Activated T-cell treated with anti-CD3 and anti-CD28 coated beads for 4 hours (primary cell): Measurements from ENCODE around the gene GANC.

Source experiments
- DNase-seq: peaks from one replicate; pipeline ENCODE4 v3.0.0-alpha.2; 2020

Gene GANC

GRCh38 chr15:42385980-42386700 is 113.1 kb downstream of the GANC start:
- DNase-seq, result no peak

GRCh38 chr15:42387603-42388002 is 114.6 kb downstream of the GANC start:
- no peak for DNase-seq

- DNase-seq, result no peak
Observed at GRCh38 chr15:42392309-42393024, 119.5 kb downstream of the GANC start.

- no peak for DNase-seq
Observed at GRCh38 chr15:42394106-42394505, 121.1 kb downstream of the GANC start.

GRCh38 chr15:42395838-42396237 is 122.8 kb downstream of the GANC start:
- no peak for DNase-seq

GRCh38 chr15:42401544-42402454 is 128.8 kb downstream of the GANC start:
- DNase-seq, result no peak

- DNase-seq, result no peak
Observed at GRCh38 chr15:42402455-42403205, 129.6 kb downstream of the GANC start.

- DNase-seq, result no peak
Observed at GRCh38 chr15:42403389-42403788, 130.4 kb downstream of the GANC start.

GRCh38 chr15:42404461-42405235 is 131.6 kb downstream of the GANC start:
- no peak for DNase-seq

- no peak for DNase-seq
Observed at GRCh38 chr15:42405863-42406482, 133.0 kb downstream of the GANC start.
